ENCODE measurements around the gene FREM1. TPM values are rescaled to one million over a fixed set of nuclear protein-coding genes. Genes with fewer than 3 reads are reported as not detected.
A peak's percentile ranks its signal among the peaks of the same experiment; 100 is the strongest.

FREM1 gene
- total and polyA plus RNA-seq, 5 donors, result 3.8 to 8.7 (median 5.3) TPM

DNA sequence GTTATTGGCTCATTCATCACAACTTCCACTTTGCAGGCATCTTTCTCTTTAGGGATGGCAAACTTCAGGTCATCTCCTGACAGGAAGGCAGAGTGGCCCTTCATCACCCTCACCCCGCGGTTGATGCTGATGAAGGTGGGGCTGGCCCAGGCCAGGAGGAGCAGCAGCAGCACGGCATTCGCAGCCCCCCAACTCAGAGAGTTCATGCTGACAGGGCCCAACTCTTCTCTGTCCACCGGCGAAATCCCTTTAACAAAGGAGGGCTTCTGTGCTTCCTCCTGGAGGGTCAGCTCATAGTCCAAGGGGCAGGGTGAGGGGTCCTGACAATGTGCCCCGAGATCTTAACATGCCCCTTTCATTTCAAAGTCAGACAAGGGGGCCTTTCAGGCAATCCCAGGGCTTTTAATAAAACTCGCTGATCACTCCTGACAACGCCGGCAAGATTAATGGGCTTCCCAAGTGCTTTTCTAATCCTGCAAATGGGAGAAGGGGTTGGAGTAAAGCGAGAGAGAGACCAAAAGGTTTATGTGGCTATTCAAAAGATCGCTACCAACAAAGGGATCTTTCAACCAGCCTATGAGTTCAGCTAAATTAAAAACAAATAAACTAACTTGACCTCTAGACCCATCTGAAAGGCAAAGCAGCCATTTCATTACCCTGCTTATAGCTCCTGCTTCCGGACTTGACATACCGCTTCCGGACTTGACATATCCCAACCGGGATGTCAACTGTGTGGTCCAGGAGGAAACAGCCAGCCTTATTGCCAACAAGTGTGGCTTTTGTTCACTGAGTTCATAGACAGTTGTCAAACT lies 41.2 kb downstream of the FREM1 start:
- no peaks in the 10 kb centered on the region for H3K9me3 ChIP-seq (ENCODE audit: control insufficient read depth, low read length)
- H3K27ac ChIP-seq (ENCODE audit: low read length), result no peak overlapping the region
- H3K27me3 ChIP-seq (ENCODE audit: control insufficient read depth, insufficient read depth), result no peaks in the 10 kb centered on the region
- H3K4me1 ChIP-seq (ENCODE audit: control insufficient read depth, insufficient read depth, low read length), result no peaks in the 10 kb centered on the region
- ATAC-seq (no peak), DNase-seq (no peak)
- no peak overlapping the region for H3K4me3 ChIP-seq (ENCODE audit: low read length)
- intact Hi-C loops (cut with DNase I), result no loop called here
- WGBS, result 65% methylated on average over 16 of the region's 16 CpGs

DNA sequence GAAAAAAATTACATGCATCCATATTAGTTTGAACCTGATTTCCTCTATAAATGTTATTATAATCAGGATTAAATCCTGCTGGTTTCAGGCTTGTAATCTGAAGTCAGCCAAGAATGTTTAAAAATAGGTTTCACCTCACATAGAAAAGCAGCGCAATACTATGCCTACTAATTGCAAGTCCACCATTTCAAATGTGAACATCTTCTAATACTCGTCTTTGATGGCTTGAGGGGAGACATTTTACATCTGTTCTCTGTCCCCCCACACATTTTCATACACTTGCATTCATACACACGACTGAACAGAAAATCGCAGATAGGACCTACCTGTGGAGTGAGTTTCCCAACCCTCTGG lies 41.8 kb downstream of the FREM1 start:
- WGBS, result 80% methylated on average over 4 of the region's 4 CpGs
- H3K27me3 ChIP-seq (ENCODE audit: control insufficient read depth, insufficient read depth), result no peaks in the 10 kb centered on the region
- no peaks in the 10 kb centered on the region for H3K9me3 ChIP-seq (ENCODE audit: control insufficient read depth, low read length)
- no peaks in the 10 kb centered on the region for H3K4me1 ChIP-seq (ENCODE audit: control insufficient read depth, insufficient read depth, low read length)
- intact Hi-C loops (cut with DNase I), result no loop called here
- H3K27ac ChIP-seq (ENCODE audit: low read length), result no peak overlapping the region
- H3K4me3 ChIP-seq (ENCODE audit: low read length), result no peak overlapping the region
- DNase-seq (no peak), ATAC-seq (no peak)

DNA sequence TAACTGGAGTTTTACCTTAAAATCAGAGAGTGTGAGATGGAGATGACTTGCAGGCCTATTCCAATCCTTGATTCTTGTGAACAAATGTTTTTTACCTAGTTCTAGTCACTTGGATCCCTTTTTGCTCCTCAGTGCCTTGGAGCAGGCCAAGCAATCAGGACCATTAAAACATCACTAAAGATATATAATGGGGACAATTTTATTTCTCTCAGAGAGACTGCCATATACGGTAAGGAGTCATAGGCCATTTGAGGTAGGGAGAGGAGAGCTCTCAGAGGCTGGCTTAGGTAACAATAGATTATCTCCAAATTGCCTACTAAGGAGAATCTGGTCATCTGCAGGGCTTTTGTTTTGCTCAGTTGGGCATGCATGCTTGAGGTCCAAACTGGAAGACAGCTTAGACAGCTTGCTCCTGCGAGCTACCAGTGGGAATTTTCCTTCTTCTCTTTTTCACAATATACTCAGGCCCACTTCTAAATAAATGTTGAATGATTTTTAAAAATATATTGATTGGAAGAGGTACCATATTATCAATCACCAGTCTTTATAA lies 44.0 kb downstream of the FREM1 start:
- no peak for ATAC-seq
- WGBS, result 94% methylated on average over 2 of the region's 2 CpGs
- no peaks in the 10 kb centered on the region for H3K4me1 ChIP-seq (ENCODE audit: control insufficient read depth, insufficient read depth, low read length)

DNA sequence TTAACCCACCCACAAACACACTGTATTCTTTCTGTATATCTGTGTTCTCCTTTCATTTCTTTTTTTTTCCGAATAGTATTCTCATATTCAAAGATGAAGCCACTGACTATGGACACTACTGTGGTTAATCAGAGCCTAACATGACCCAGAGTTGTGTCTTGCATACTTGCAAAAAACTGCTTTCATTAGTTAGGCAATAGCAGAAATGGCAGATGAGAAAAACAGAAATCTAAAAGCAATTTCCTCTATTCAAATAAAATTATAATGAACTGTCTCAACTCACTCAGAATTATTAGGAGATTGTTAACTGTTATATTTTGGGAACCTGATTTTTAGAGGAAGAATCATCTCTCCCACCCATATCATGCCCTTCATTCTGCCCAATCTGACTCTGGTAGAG lies 45.9 kb downstream of the FREM1 start:
- 88% methylated on average over 1 of the region's 1 CpG for WGBS
- no peaks in the 10 kb centered on the region for H3K9me3 ChIP-seq (ENCODE audit: control insufficient read depth, low read length)
- no peak for DNase-seq
- H3K4me1 ChIP-seq (ENCODE audit: control insufficient read depth, insufficient read depth, low read length), result no peaks in the 10 kb centered on the region
- H3K4me3 ChIP-seq (ENCODE audit: low read length), result no peak overlapping the region
- no peaks in the 10 kb centered on the region for H3K27me3 ChIP-seq (ENCODE audit: control insufficient read depth, insufficient read depth)
- H3K27ac ChIP-seq (ENCODE audit: low read length), result no peak overlapping the region
- ATAC-seq, result no peak
- intact Hi-C loops (cut with DNase I), result no loop called here

More for the DNA sequence above, 44.0 kb downstream of the FREM1 start:
- Histone ChIP-seq H3K27ac (ENCODE audit: low read length) (no peak overlapping the region), H3K4me3 (ENCODE audit: low read length) (no peak overlapping the region), H3K9me3 (ENCODE audit: control insufficient read depth, low read length) (no peaks in the 10 kb centered on the region), H3K27me3 (ENCODE audit: control insufficient read depth, insufficient read depth) (no peaks in the 10 kb centered on the region)
- no peak for DNase-seq
- intact Hi-C loops (cut with DNase I), result no loop called here

DNA sequence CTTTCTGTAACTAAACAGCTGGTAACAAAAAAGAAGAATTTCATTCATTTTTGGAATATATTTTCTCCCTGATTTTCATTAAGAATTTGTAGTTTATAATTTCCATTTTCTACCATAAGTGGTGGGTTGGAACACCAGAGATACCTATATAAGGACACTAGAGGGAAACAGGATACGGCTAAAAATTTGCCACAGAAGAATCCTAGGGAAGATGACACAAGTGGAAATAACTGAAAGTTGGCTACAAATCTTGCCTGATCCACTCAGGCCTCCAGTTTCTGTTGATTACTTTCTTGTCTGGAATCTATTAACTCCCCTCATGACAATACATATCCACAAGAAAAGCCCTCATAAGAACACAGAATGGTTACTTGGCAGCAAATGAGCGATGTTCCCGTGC lies 46.8 kb downstream of the FREM1 start:
- 88% methylated on average over 3 of the region's 3 CpGs for WGBS
- intact Hi-C loops (cut with DNase I), result no loop called here
- H3K27me3 ChIP-seq (ENCODE audit: control insufficient read depth, insufficient read depth), result no peaks in the 10 kb centered on the region
- H3K4me3 ChIP-seq (ENCODE audit: low read length), result no peak overlapping the region
- DNase-seq (no peak), ATAC-seq (no peak)
- no peaks in the 10 kb centered on the region for H3K4me1 ChIP-seq (ENCODE audit: control insufficient read depth, insufficient read depth, low read length)
- H3K27ac ChIP-seq (ENCODE audit: low read length), result no peak overlapping the region
- H3K9me3 ChIP-seq (ENCODE audit: control insufficient read depth, low read length), result no peaks in the 10 kb centered on the region

DNA sequence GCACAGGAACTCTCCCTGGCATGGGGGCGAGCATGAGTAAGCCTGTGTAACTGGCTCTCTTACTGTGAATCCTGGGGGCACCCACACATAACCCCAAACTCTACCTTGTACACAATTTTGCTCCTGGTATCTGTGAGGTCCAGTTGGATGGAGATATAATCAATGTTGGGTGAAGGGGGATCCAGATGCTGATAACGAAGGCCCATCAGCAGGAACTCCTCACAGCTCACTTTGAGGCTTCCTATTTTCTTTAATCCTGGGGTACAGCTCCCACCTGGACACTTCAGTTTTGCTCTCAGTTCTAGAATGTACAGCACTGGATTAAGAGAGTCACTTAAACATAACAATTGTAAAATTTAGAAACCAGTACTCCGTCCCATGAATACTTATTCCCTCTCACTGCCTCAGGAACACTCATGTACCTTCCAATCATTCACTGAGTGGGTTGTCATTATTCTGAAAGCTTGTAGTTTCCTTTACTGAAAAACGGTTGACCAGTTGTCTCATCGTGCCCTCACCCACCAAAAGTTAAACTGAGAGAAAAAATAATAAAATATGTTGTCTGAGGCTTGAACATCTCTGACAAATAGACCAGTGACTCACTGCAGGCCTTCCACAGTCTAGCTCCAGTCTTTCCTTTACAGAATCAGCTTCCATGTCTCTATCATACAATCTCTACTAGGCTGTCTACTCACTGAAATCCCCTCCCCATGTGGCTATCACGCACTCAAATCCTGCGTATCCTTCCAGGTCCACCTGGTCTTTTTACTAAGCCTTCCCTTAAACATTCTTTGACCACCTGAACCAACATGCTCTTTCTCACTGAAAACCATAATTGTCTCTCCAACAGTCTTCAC lies 52.6 kb downstream of the FREM1 start:
- no peak for ATAC-seq
- Histone ChIP-seq H3K9me3 (ENCODE audit: control insufficient read depth, low read length) (no peaks in the 10 kb centered on the region), H3K4me1 (ENCODE audit: control insufficient read depth, insufficient read depth, low read length) (no peaks in the 10 kb centered on the region), H3K4me3 (ENCODE audit: low read length) (no peak overlapping the region), H3K27me3 (ENCODE audit: control insufficient read depth, insufficient read depth) (no peaks in the 10 kb centered on the region), H3K27ac (ENCODE audit: low read length) (no peak overlapping the region)
- WGBS, result 93% methylated on average over 7 of the region's 7 CpGs
- DNase-seq, result no peak
- intact Hi-C loops (cut with DNase I), result no loop called here

DNA sequence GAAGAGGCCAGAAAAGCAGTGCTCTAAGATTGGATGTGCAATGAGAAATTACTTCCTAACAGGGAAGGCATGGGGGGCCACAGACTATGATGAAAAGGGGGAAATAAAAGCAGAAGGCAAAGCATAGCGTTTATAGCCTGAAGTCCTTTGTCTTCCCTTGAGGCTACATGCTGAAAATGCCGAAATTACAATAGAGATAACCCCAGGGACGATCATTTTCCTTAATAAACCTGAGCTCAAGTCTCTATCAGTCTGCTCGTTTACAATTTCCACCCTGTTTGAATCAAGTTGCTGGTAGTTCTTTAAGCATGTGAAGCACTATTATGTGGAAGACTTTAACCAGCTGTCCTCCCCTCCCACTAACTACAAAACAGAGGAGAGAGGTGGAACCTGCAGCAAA lies 60.4 kb downstream of the FREM1 start:
- ATAC-seq (no peak), DNase-seq (no peak)
- H3K27ac ChIP-seq (ENCODE audit: low read length), result no peak overlapping the region
- 58% methylated on average over 4 of the region's 4 CpGs for WGBS
- no peaks in the 10 kb centered on the region for H3K4me1 ChIP-seq (ENCODE audit: control insufficient read depth, insufficient read depth, low read length)
- intact Hi-C loops (cut with DNase I), result no loop called here
- no peaks in the 10 kb centered on the region for H3K9me3 ChIP-seq (ENCODE audit: control insufficient read depth, low read length)
- H3K4me3 ChIP-seq (ENCODE audit: low read length), result no peak overlapping the region
- no peaks in the 10 kb centered on the region for H3K27me3 ChIP-seq (ENCODE audit: control insufficient read depth, insufficient read depth)

DNA sequence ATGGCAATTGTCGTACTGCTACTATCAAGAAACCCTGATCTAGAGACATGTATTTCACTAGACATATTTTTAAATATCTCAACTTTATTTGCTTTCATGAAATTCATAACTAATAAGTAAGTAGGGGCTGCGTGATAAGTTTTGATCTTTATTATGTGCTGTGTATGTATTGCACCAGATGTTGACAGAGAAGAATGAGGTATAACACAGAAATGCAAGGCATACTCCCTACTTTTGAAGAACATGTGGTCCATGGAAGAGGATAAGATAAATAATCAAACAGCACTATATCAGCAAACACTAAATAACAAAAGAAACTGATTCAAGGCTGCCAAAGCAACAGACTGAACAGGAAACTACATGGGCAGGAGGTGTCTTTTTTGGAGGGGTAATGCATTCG lies 60.9 kb downstream of the FREM1 start:
- no peaks in the 10 kb centered on the region for H3K27me3 ChIP-seq (ENCODE audit: control insufficient read depth, insufficient read depth)
- H3K4me1 ChIP-seq (ENCODE audit: control insufficient read depth, insufficient read depth, low read length), result no peaks in the 10 kb centered on the region
- WGBS, result 75% methylated on average over 3 of the region's 3 CpGs
- no peak for ATAC-seq
- no peak overlapping the region for H3K27ac ChIP-seq (ENCODE audit: low read length)
- no peak for DNase-seq
- H3K4me3 ChIP-seq (ENCODE audit: low read length), result no peak overlapping the region
- intact Hi-C loops (cut with DNase I), result no loop called here
- H3K9me3 ChIP-seq (ENCODE audit: control insufficient read depth, low read length), result no peaks in the 10 kb centered on the region

DNA sequence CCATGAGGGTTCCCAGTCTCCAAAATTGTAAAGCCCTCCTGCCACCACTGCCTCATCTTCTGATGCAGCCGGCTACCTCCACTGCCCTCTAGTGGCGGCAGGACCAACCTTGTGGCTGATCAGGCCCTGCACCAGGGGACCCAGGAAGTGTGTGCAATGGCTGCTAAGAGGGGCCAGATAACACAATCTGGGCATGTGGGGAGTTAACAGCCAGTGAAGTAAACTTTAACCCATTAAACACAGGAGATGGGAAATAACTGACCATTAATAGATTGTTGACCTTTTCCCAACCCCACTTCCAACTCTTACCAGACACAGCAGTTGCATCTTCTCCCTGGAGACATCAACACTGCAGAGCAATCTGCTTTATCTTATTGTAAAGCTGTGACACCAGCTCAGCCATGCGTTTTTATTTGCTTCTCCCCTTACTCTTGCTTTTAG lies 63.3 kb downstream of the FREM1 start:
- intact Hi-C loops (cut with DNase I), result no loop called here
- Histone ChIP-seq H3K4me3 (ENCODE audit: low read length) (no peak overlapping the region), H3K4me1 (ENCODE audit: control insufficient read depth, insufficient read depth, low read length) (no peaks in the 10 kb centered on the region), H3K27ac (ENCODE audit: low read length) (no peak overlapping the region), H3K9me3 (ENCODE audit: control insufficient read depth, low read length) (no peaks in the 10 kb centered on the region), H3K27me3 (ENCODE audit: control insufficient read depth, insufficient read depth) (no peaks in the 10 kb centered on the region)
- peak; percentile 66 to 80 (median 76) for DNase-seq
- ATAC-seq, result peak; percentile 51 to 62
- 22% methylated on average over 3 of the region's 3 CpGs for WGBS

DNA sequence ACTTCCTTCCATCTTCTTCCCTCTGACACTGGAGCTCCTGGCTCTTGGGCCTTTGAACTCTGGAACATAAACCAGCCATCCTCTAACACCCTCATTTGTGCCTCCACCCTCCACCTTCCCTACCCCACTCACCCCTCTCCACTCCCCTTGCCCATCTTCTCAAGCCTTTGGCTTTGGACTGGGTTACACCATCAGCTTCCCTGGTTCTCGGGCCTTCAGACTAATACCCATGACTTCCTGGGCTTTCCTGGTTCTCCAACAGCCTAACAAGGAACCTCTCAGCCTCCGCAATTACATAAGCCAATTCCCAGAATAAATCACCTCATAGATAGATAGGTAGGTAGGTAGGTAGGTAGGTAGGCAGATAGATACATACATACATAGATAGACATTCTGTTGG lies 67.1 kb downstream of the FREM1 start:
- intact Hi-C loops (cut with DNase I), result no loop called here
- WGBS, result 98% methylated on average over 2 of the region's 2 CpGs
- Histone ChIP-seq H3K27me3 (ENCODE audit: control insufficient read depth, insufficient read depth) (no peaks in the 10 kb centered on the region), H3K27ac (ENCODE audit: low read length) (no peak overlapping the region), H3K4me1 (ENCODE audit: control insufficient read depth, insufficient read depth, low read length) (no peaks in the 10 kb centered on the region), H3K4me3 (ENCODE audit: low read length) (no peak overlapping the region), H3K9me3 (ENCODE audit: control insufficient read depth, low read length) (no peaks in the 10 kb centered on the region)
- ATAC-seq (no peak), DNase-seq (no peak)

DNA sequence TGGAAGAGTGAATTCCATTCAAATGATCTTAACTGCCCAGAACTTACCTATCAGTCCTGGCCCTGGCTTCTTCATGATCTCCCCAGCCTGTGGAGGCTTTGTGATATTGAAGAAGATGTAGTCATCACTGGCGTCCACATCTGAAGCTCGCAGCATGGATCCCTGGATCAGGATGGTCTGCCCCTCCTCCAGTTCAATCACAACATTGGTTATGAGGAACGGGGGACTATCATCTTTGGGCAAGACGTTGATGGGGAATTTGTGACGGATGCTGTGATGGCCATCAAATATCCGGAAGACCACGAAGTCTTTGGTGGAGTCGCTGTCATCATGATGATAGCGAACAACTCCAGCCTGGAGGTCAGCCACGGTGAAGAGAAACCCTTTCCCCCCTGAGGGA lies 68.0 kb downstream of the FREM1 start:
- no peak for ATAC-seq
- no peak for DNase-seq
- H3K27ac ChIP-seq (ENCODE audit: low read length), result no peak overlapping the region
- no peaks in the 10 kb centered on the region for H3K27me3 ChIP-seq (ENCODE audit: control insufficient read depth, insufficient read depth)
- H3K4me1 ChIP-seq (ENCODE audit: control insufficient read depth, insufficient read depth, low read length), result no peaks in the 10 kb centered on the region
- 91% methylated on average over 10 of the region's 10 CpGs for whole genome bisulfite sequencing
- no peak overlapping the region for H3K4me3 ChIP-seq (ENCODE audit: low read length)
- H3K9me3 ChIP-seq (ENCODE audit: control insufficient read depth, low read length), result no peaks in the 10 kb centered on the region
- intact Hi-C loops (cut with DNase I), result no loop called here

All from right cardiac atrium (tissue), 5 donors.